NOMO-1 (cell line): ENCODE results near the gene USP36.
"Not testable (repeated sequence)": the region's sequence is repeated elsewhere in the genome, so short reads cannot be mapped to it uniquely, and the experiment has no call there.

ENCODE experiments used
- DNase-seq, 2 experiments: peaks; one replicate each; lab custom pipeline; 2025; ENCODE audit not compliant: unreplicated experiment in 2 of 2; lab: John Stamatoyannopoulos, UW

Gene USP36

GRCh38 chr17:78873519-78874340 is 33.1 kb upstream of the USP36 start:
- no peak for DNase-seq

DNA sequence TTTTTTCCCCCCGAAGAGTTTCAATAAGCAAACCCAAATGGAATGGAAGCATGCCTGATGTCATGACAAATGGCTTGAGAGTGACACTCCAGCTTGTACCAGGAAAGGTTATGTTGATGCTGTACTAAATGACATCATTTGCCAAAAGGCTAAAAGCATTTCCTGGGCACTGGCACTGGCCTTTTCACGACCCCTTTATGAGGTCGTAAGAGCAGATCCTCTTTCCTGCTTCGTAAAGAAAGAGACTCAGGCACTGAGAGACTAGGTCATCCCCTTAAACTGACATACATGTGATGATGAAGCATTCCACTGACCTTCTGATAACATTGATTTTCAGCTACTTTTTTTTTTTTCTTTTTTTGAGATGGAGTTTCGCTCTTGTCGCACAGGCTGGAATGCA is 31.9 kb upstream of the USP36 start:
- no peak for DNase-seq

- no peak for DNase-seq
Measured at GRCh38 chr17:78870621-78871020, 30.0 kb upstream of the USP36 start.

DNA sequence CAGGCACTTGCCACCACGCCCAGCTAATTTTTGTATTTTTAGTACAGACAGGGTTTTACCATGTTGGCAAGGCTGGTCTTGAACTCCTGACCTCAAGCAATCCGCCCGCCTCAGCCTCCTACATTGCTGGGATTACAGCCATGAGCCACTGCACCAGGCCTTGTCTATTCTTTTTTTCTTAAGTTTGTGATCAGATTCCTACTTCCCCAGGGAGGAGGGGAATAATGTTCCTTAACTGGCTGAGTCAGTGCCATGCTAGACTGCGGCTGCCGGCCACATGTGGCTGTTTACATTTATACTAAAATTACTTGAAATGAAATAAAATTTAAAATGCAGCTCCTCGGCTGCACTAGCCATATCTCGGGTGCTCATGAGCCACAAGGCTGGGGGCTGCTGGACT is 27.8 kb upstream of the USP36 start:
- no peak for DNase-seq

GRCh38 chr17:78867046-78867445 is 26.4 kb upstream of the USP36 start:
- not testable (repeated sequence) for DNase-seq

DNA sequence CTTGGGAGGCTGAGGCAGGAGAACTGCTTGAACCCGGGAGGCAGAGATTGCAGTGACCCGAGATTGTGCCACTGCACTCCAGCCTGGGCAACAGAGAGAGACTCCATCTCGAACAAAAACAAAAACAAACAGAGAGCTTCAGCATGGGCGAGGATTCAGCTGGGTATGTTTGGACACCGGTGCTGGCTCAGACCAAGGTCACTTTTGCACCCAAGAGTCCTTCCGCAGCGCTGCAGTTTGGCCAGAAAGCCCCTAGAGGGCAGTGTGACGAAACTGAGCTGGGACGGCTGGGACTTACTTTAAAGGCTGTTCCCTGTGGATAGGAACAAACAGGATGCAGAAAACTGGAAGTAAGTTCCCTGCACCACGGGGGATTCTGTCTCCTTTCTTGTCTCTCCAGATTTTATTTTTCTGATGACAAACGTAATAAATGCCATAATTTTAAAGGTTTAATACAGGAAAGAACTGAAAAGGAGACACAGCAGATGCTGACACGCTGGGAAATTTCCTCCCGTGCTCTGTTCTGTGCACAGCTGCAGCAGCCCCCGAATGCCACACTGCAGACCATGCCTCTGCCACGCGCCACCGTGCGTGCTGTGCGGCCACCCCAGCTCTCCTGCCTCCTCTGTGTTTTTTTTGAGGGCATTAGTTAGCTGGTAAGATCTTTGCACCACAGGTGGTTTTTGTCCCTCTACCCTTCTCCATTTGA is 25.2 kb upstream of the USP36 start:
- DNase-seq, result peak; percentile 15 to 33

GRCh38 chr17:78864117-78864516 is 23.5 kb upstream of the USP36 start:
- no peak for DNase-seq

DNA sequence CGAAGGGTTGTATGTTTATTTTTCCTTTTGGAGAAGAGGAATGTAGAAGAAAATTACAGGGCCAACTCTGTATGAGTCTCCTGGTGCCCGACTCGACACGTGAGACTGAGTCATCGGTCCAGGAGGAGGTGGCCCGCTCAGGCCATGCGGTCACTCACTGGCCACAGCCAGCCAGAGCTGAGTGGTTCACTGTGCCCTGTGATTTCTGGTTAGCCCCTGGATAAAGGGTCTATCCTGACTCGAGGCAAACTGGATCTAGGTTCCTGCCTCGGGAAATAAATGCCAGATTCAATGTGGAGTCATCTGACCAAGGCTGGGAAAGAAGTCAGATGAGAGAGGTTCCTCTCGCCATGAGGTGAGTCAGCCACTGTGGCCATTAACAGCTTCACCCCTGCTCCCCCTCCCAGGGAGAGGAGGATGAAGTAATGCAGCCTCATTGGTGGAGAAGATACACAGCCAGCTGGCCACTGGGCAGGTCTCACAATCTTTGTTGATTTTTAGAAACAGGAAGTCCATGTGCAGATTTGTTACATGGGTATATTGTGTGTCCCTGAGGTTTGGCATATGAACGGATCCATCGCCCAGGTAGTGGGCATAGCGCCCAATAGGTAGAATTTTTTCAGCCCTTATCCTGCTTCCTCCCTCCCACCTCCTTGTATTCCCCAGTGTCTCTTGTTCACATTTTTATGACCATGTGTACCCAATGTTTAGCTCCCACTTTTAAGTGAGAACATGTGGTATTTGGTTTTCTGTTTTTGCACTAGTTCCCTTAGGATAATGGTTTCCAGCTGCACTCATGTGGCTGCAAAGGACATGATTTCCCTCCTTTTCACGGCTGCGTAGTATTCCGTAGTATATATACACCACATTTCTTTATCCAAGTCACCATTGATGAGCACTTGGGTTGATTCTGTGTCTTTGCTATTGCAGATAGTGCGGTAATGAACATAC is 21.7 kb upstream of the USP36 start:
- peak; percentile 54 to 86 for DNase-seq

GRCh38 chr17:78861229-78861628 is 20.6 kb upstream of the USP36 start:
- DNase-seq, result no peak

- DNase-seq, result no peak
Measured at GRCh38 chr17:78859051-78859450, 18.4 kb upstream of the USP36 start.

GRCh38 chr17:78857266-78857665 is 16.7 kb upstream of the USP36 start:
- no peak for DNase-seq

GRCh38 chr17:78855561-78856165 is 15.0 kb upstream of the USP36 start:
- no peak for DNase-seq

DNA sequence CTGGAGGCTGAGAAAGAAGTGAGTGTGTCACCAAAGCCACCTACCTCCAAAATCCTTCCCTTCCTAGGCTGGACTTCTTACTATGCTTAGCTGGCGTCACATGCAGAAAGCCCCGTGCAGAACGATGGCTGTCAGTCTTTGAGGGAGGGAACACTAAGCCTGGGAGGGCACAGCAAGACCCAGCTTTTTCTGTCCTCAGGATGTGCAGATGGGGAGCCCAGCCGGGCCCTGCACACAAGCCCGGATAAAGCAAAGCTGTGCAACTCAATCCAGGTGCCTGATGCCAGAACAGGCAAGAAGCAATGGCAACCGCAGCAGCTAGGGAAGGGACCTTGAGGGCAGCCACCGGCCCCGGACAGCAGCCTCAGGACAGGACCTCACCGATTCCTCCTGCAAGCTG is 13.9 kb upstream of the USP36 start:
- DNase-seq, result no peak

DNA sequence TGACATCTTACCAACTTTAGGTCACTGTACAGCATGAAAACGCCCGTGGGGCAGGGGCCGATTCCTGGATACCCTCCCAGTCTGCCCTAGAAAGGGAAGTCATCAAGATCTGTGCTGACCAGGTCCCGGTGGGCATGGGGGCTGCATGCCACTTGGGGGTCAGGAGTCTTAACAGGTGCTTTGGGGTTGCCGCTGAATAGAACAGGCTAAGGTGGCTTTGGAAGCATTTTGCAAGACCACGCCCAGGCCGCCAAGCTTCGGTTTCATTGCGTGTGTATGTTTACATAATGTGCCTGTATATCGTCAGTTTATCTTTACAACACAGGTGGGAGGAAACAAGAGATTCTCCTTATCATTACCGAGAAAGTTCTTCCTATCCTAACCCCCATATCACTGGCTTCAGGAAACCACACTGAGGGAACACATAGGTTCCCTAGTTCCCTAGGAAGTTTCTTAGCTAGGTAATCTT is 13.3 kb upstream of the USP36 start:
- DNase-seq, result no peak

DNA sequence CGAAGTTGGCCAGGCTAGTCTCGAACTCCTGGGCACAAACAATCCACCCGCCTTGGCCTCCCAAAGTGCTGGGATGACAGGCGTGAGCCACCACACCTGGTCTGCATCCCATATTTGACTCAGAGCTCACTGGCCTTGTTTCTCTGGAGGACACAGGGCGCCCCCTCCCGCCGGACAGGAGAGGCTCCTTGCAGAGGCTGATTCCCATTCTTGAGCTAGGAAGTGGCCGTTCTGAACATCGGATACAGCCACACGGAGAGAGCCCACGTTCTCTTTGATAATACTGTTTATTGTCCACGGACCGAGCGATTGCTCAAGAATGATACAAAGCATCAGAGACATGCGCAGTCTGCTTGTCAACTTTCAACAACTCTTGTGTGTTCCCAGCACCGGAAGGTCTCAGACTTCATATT is 12.1 kb upstream of the USP36 start:
- DNase-seq, result no peak

DNA sequence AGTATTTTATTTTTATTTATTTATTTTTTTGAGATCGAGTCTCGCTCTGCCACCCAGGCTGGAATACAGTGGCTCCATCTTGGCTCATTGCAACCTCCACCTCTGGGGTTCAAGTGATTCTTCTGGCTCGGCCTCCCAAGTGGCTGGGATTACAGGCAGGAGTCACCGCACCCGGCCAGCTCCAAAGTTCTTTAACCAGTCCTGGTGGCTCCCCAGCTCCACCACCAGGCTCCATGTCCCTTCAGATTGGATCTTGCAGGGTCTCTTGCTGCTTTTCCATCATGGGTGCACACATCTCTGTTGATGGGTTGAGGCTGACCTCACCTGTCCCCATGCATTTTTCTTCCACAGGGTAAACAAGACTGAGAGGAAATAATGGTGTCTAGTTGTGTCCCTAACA is 8.4 kb upstream of the USP36 start:
- DNase-seq, result no peak

- no peak for DNase-seq
Measured at GRCh38 chr17:78847052-78847451, 6.4 kb upstream of the USP36 start.

- DNase-seq, result no peak
Measured at GRCh38 chr17:78844301-78845005, 3.8 kb upstream of the USP36 start.

- DNase-seq, result peak; percentile 23 to 33
Measured at GRCh38 chr17:78842881-78843565, 2.4 kb upstream of the USP36 start.

GRCh38 chr17:78840530-78840779 is 159 bp downstream of the USP36 start:
- no peak for DNase-seq
